Fibroblast of lung (primary cell): Measurements from ENCODE around the gene FHL2.

Source experiments
- EZH2 ChIP-seq: IDR thresholded peaks from 2 replicates; pipeline ENCODE4 v1.5.1; 2012; ENCODE audit warnings: low read length, control low read depth, mild to moderate bottlenecking; ENCODE audit errors: missing control alignments
- TF ChIP-seq, protein P1 (sequence below), 2 donors: IDR thresholded peaks in 1 of 2; conservative IDR thresholded peaks in 1 of 2; 1 replicate in 1 of 2; 2 replicates in 1 of 2; pipeline ENCODE4 v1.5.1; 2011 to 2012; ENCODE audit warnings: low read length in 2 of 2, control low read depth in 1 of 2, inconsistent platforms in 1 of 2, low read depth in 1 of 2, mild to moderate bottlenecking in 1 of 2

DNA sequence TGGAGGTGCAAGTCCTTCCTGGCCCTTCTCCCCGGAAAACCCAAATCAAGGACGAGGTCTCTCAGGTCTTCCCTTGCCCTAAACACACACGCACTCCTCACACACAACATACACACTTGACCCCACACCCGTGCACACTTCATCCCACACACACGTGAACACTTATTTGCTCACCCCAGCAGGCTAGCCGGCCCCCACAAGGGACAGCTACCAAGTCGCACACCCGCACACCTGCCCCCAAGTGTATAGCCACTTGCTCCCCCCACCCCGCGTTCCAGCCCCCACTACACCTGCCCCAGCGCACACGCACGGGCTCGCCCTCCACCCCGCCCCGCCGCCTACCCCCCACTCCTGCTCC, 69.7 kb downstream of the FHL2 start:
- TF ChIP-seq, protein P1, sequence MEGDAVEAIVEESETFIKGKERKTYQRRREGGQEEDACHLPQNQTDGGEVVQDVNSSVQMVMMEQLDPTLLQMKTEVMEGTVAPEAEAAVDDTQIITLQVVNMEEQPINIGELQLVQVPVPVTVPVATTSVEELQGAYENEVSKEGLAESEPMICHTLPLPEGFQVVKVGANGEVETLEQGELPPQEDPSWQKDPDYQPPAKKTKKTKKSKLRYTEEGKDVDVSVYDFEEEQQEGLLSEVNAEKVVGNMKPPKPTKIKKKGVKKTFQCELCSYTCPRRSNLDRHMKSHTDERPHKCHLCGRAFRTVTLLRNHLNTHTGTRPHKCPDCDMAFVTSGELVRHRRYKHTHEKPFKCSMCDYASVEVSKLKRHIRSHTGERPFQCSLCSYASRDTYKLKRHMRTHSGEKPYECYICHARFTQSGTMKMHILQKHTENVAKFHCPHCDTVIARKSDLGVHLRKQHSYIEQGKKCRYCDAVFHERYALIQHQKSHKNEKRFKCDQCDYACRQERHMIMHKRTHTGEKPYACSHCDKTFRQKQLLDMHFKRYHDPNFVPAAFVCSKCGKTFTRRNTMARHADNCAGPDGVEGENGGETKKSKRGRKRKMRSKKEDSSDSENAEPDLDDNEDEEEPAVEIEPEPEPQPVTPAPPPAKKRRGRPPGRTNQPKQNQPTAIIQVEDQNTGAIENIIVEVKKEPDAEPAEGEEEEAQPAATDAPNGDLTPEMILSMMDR (conservative IDR thresholded peaks at IDR 0.05 in 1 of 2, IDR thresholded peaks at IDR 0.05 in 1 of 2; ENCODE audit: low read depth in 1 of 2, low read length in 2 of 2), result no peak
- no peak for TF ChIP-seq EZH2
